Stimulated activated CD8-positive, alpha-beta memory T cell treated with anti-CD3 and anti-CD28 coated beads, Interleukin-12 subunit alpha, Interleukin-12 subunit beta, amount 100 ng/mL, for 4 hours (primary cell): ENCODE results near the gene RRAGD.

Source experiments
- DNase-seq: peaks from one replicate; pipeline ENCODE4 v3.0.0-alpha.2; 2020; ENCODE audit warnings: low read depth

Gene RRAGD

DNA sequence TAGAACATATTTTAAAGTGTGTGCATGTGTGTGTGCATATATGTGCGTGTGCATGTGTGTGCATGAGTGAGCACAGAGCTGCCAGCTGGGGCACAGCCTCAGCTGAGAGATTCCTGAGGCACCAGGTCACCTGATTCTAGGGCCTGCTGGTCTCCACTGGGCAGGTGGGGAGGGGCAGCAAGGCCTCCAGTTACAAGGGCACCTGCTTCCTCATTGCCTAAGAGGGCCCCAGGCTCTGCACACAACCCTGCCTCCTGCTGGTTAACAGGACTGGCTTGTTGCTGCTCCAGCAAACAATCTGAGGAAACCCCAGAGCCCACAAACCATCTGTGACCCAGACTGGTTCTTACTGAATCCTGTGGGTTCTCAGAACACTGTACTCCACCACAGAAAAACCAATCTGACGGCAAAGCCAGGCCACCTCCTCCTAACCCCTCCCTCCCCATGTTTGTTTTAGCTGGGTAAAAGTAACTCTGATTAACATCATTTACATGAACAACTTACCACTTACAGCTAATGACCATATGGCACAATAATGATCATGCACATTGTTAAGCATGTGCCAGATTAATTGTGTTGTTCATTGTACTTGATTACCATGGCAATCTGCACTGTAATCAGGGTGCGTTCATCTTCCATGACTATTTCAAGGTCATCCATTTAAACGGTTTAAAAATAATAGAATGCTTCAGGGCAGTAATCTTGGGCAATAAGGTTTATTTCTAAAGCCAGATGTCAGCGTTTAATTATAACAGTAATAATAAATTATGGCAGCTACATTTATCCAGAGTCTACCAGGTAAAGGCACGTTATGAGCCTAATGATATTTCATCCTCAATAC is 36.4 kb downstream of the RRAGD start:
- peak; percentile 35 for DNase-seq

DNA sequence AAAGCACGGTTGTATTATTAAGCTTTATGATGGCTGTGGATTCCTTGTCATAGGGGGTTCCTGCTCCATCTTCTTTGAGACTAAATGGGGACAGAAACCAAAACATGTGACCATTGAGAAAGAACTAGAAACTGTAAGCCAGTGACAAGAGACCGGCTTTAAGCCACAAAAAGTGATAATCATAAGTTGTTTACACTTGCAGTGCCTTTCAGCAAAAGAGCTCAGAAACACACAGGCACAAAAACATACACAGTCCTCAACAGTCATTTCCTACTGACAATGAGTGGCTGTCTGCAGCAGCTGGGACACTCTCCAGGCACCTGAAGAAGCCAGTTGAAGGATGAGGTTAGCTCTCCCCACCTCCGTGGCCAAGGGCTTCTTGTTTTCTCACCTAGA is 39.6 kb downstream of the RRAGD start:
- DNase-seq, result no peak

DNA sequence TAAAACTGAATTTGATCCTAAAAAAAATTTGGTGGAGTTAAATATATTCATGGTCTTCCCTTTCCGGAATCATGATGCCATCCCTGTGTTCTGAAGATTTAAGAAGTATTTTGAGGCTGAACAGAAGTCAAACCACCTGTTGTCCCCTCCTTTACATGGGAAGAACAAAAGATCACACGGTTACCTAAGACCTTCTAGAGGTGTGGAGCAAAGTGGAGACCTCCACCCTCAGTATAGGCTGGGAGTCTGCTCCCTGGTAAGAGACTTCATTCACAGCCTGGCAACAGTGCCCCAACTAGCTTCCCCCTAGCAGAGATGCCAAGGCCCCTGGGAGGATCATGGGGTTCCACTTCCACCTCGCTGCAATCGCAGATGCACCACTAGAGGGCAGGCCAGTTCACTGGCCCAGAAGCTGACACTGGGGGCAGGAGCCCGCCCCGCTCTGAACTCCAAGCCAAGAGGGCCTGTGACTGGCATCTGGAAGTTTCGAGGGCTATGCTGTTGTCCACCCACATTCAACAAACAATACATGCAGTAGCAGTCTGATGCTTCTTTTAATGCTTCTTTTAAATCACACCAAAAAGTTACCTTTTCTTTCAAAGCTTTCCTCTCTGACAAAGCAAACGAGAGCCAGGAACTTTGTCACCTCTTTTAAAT is 40.1 kb downstream of the RRAGD start:
- DNase-seq, result peak; percentile 57

DNA sequence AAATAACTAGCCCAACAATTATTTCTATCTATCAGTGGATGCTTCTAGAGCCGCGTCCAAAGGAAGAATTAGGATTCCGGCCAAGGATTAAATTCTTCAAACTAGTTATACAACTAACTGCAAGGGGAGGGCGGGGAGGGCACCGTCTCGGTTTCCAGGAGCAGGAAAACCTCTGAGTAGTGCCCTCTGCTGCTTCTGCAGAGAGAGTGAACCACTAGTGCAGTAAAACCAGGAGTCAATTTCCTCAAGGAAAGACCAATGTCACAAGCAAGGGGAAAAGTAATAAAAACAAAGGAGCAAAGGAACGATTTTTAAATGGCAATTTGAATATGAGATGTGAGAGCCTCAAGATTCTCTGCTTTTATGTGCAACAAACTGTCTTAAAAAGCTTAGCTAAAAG is 43.1 kb downstream of the RRAGD start:
- no peak for DNase-seq

DNA sequence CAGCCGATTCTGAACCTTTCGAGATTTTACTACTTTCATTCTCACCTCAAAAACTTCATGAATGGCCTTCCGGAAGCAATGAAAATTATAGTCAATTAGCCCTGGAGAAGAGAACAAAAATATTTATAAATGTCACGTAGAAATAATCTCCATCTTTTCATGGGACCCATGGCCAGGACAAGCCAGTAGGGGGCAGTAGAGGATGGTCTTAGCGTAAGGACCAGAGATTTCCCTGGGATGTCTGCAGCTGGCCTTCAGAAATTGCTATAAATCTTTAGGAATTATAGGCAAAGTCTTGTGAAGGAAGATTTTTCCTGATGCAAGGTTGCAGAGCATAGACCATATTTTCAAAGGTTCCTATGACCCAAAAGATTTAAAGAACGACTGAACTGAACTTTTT is 44.0 kb downstream of the RRAGD start:
- DNase-seq, result peak; percentile 14

DNA sequence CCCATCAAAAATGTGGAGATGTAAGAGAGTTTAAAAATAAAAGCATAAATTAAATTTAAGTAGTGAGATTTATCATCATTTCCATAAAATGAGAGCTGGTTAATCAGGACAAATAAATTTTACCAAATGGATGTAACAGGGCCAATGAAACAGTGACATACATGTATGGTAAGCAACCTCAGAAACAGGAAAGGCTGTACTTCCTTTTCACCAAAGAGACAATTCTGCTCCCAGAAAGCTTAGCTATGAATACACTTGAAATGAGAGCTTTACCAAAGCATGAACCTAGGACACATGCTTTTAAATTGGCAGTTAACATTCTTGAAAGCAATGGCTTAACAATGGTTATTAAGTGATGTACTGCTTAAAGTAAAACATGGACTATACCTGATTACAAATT is 47.5 kb downstream of the RRAGD start:
- no peak for DNase-seq

DNA sequence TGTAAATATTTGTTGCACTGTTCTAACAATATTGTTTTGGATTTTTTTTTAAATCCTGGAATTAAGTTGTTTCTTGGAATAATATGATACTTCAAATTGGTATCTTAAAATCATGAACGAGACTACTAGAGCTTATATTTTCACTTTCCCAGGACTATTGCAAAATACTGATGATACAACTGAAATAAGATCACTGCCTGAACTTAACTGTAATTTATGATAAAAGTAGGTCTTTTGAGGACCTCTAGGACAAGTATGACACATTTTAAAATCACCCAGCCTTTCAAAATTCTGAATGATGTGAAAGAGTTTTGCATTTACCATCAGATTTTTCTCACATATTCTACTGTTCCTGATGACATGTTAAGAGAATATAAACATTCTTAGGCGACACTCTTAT is 50.9 kb downstream of the RRAGD start:
- DNase-seq, result no peak

DNA sequence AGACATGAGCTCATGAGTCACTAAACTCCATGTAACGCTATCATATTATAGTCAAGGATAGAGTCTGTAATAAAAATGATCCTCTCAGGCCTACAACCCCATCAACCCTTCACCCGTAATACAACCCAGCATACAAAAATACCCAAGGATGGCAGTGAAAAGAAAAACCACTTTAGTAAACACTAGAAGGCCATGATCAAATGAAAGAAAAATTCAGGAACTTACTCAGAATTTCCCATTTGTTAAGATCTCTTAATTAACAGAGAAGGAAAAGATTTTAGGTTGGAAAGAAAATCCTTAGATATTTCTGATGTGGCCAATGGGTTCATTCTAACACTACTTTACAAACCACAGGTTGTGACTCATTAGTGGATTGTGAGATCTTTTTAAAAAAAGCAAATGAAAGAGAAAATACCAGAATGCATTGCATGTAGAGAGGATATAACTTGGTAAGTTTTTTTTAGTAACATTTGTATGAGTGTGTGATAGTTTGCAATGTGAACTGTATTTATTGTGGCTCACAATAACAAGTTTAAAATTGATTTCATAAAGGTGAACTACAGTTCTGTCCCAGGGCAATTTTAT is 51.6 kb downstream of the RRAGD start:
- DNase-seq, result no peak

DNA sequence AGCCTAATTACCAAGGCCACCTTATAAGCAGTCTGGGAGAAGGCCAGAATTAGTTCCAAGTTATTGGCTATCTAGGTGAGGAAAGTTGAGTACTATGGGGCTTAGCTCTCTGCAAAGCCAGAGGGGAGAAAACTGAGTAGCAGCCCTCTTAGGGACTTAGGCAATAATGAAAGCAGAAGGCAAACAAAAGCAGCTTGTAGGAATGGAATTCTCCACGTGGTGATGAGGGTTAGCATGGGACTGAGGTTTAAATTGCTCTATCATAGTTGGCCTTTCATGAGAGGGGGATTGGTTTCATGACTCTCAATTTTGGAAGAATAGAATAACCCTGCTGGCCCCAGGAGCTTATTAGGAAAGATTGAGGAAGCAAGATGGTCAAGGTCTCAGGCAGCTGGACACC is 52.5 kb downstream of the RRAGD start:
- DNase-seq, result no peak

DNA sequence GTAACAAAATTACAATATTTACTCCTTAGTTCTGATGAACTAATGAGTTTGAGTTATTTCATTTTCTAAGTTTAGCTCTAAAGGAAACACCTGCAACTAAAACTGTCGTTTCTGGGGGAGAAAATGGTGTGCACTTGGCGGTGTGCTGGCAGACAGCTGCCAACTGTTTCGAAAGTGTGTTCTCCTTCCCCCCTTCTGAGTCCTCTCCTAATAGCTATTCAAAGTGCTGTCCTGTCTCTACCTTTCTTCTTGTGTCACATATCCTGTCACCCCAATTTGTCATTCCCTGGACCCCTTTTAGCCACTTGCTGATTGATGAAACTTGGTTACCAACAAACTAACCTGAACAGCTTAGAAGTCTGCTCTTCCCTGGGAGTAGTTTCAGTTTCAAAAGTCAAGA is 54.7 kb downstream of the RRAGD start:
- DNase-seq, result no peak

DNA sequence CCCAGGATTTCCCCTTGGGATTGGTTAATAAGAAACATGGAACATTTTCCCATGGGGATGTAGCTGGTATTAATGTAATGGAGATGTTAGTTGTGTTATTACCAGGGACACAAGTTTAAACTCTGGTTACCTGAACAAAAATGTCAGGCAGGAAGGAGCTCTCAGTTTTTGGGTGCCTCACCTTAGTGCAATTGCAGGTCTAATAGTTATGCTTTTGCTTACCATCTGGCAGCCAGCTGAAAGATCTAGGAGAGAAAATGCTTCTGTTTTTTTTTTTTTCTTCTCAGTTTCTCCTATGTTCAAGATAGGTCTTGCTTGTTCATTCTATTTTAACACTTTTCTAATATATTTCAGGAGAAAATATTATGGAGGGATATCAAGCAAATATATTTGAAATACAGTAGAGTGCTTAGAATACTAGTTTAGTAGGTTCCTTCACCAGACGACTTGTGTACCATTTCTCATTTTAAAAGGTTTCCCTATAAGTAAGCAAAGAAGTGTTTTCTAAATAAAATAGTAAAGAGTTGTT is 55.4 kb downstream of the RRAGD start:
- no peak for DNase-seq

DNA sequence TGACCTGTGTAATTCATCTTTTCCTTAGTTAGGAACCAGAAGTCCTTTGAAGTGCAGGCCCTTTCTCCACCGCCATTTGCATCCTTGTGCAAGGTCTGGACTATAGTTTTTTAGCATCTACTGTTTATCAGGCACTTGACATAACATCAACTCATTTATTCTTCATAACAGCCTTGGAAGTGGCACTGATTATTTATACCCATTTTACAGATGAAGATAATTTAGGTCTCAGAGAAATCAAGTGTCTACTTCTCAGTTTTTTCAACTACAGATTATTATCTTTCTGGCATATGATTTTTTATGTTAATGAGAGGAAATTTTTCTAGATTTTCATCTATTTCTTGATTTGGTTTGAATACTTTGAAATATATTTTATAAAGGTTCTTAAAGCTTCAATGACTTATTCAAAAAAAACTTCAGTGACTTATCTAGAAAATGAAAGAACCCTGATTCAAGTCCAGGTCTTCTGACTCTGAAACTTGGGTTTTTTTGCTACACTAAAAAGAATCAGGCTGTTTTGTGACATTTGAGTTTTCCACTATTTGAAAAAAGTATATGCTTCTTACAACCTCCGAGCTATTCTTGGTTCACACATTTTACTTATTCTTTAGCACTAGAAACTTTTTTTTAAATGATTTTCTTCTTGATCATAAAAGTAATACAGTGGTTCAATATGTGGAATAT is 56.4 kb downstream of the RRAGD start:
- no peak for DNase-seq

DNA sequence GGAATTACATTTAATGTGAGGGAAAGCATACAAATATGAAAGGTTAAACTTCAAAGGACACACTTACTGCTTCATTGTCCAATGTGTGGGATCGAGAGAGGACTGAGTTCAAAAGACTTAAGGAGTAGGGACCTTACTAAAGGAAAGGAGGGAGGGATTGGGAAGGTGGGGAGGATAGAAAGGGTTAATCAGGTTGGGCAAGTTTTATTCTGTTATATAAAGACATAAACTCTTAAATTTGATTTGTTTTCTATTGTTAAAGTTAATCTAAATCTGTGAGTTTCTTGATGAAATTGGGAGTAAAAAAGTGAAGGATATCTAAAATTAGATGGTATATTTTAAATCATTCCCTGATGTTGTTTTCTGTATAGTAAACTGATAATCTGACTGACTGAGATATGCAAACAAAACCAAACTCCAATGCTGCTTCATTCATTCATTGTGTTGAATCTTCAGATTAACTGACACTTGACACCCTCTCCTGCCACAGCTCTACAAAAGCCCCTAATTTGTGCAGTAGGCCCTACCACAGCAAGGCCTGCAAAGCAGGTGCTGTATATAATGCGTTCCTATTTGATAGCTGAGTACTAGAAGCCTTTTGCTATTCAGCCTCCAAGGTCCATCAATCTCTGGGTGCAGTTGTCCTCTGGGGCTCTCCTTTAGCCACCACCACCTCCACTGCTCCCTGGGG is 58.2 kb downstream of the RRAGD start:
- no peak for DNase-seq

DNA sequence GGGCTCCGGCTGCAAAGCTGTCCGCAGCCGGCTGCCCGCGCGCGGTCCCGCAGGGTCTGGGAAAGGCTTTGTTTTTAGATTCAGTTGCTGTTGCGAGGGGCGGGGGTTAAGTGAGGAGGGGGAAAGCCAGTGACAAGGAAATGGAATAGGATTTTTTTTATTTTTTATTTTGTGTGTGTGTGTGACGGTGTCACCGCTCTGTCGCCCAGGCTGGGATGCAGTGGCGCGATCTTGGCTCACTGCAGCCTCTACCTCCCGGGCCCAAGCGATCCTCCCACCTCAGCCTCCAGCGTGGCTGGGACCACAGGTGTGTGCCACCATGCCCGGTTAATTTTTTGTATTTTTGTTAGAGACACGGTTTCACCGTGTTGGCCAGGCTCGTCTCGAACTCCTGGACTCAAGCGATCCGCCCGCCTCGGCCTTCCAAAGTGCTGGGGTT is 58.9 kb downstream of the RRAGD start:
- DNase-seq, result no peak

DNA sequence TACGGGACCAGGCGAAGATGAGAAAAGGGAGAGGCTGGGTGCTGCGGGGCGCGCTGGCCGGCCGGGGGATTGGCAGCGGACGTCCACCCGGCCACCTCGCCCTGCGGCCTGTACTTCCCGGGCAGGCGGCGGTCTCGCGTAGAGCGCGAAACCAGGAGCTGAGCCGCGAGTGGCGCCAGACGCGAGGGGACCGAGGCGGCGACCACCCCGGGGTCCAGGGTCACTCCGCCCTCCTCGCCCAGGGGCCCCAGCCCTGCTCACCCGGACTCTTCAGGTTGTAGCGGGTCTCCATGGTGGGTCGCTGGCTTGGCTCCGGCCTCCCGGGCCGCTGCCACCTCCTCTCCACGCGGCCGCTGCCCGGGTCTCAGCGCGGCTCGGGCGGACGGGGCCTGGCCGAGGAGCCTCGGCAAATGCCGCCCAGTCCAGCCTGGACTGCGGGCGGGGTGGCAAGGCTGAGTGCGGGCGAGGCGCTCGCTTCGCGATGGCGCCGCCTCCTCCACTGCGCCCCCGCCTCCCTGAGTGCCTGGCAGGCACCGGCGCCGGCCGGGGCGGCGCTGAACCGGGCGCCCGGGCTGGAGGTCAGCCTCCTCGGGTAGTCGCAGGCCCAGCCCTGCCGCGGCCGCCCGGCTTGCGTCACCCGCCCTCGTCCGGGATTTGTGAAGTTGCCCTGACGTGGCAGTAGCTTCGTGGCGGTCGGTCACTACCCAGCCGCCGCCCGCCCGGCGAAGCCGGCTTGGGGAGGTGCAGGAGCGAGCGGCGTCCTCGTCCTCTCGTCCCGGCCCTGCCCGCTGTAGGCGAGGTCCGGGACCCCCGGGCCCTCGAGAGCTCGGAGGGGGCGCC is 59.6 kb downstream of the RRAGD start, which contains the start of gene UBE2J1:
UBE2J1 (minus strand) TSS at position 445 of the 840 bp plus-strand sequence; CDS start at position 292, 153 bp downstream.
- DNase-seq, result peak; percentile 69

DNA sequence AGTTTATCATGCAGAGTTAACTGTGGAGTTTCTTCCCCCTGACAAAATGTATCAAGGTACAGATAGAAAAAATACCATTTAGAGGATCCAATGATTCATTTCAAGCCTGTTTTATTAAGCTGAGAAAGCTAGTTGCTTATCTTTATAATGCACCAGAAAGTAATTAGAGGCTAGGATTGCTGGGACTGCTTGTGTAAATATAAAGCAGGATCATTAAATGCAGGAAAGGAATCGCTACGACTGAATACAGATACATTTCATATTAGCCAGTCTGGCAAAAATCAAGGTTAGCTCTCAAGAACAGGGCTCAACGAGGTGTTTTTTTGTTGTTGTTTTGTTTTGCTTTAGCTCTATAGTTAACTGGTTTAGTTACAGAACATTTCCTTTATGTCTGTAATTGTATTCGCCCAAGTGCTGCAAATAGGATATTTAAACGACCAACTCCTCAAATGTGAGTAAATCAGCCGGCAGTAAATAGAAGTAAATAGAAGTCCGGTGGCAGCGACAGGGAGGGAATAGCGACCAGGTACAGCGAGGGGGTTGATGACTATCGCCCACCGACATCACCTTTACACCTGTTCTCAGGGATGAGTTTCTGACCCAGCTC is 60.3 kb downstream of the RRAGD start:
- no peak for DNase-seq

DNA sequence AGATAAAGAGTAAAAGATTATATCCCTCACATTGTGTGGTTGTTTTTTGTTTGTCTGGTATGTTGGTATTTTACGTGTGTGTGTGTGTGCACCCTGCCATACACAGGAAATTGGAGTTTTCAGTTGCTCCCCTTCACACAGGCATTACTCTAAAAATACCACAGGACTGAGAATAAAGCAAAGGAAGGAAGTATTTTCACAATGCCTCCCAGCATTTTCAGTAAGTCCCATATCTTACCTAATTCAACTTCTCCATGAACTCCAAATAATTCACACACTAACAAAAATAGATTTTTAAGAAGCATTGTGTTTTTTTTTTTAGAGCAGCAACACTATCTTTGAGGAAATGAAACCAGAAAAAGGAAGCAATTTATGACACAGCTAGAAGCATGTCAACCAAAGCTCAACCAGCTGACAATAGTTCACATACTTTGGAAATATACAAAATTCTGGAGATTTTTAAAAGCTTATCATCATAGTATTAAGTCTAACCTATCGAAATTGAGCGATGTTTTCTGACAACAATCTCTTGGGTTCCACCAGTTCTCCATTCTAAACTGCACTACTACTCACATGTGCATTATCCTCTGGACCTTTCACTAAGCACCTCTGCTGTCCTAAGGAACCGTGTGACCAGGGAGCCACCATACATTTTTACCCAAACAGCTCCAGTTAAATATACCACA is 61.6 kb downstream of the RRAGD start:
- no peak for DNase-seq

DNA sequence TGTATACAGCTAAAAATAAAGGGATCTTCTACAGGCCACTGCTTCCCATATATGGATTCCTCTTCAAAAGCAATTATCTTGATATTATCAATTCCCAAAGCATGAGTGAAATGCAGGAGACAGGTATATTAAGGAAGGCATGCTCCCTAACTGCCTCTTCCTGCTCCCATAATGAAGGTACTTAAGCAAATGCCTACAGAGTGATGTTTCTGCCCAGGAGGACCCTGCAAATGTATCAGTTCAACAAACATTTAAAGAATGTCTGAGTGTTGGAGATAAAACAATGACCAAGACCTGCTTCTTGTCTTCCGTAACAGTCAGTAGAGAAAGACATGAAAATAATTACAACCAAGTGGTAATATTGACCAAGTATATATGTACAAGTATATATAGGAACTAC is 63.7 kb downstream of the RRAGD start:
- no peak for DNase-seq

DNA sequence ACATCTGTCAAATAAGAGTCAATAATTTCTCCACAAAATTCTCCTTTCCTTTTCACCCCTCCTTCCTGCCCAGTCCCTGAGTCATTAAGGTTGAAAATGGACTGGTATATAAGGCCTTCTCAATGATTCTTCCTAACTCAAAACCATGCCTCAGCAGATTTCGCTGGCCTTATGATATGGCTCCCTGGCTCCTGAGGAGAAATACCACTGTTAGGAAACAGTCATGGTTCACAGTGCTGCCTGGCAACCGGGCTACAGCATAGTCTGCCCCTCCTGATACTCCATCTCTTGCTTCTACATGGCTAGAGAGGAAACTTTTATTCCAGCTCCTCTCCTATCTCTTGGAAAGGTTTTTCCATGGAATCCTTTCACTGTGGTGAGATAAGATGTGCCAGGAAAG is 64.2 kb downstream of the RRAGD start:
- no peak for DNase-seq

DNA sequence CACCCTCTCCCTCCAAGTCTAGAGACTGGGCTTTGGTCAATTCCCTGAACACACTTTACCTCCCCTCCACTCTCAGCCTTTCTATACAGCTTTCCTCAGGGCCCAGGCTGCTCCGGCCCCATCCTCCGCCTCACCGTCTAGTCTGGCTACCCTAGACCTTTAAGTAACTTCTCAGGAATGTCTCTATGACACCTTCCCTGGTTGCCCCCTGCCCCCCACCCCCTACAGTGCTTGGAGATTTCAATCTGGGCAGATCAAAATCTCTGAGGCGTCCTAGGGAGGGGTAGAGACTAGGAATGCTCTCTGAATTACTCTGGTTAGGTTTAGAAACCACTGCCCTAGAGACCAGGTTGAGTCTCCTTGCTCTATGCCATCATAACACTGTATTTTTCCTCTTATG is 65.6 kb downstream of the RRAGD start:
- DNase-seq, result no peak
